Measurements from ENCODE around the gene PDE4D.

Gene PDE4D

GRCh38 chr5:58932057-58932612 is 961.4 kb downstream of the PDE4D start:
- H3K27ac ChIP-seq (replicated peaks), result no peak overlapping the region
- H3K4me3 ChIP-seq (replicated peaks; ENCODE audit: insufficient read depth, low read length), result no peak overlapping the region
- H3K27me3 ChIP-seq (ENCODE audit: insufficient read depth, poor library complexity, severe bottlenecking), result no peaks in the 10 kb centered on the region
- TF ChIP-seq, protein P1, sequence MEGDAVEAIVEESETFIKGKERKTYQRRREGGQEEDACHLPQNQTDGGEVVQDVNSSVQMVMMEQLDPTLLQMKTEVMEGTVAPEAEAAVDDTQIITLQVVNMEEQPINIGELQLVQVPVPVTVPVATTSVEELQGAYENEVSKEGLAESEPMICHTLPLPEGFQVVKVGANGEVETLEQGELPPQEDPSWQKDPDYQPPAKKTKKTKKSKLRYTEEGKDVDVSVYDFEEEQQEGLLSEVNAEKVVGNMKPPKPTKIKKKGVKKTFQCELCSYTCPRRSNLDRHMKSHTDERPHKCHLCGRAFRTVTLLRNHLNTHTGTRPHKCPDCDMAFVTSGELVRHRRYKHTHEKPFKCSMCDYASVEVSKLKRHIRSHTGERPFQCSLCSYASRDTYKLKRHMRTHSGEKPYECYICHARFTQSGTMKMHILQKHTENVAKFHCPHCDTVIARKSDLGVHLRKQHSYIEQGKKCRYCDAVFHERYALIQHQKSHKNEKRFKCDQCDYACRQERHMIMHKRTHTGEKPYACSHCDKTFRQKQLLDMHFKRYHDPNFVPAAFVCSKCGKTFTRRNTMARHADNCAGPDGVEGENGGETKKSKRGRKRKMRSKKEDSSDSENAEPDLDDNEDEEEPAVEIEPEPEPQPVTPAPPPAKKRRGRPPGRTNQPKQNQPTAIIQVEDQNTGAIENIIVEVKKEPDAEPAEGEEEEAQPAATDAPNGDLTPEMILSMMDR (IDR thresholded peaks at IDR 0.05; ENCODE audit: insufficient read depth, low read length), result no peak
- no peak for TF ChIP-seq REST (IDR thresholded peaks at IDR 0.05; ENCODE audit: insufficient replicate concordance, low read depth)
- no peak for DNase-seq (ENCODE audit: low read depth in 1 of 2, low spot score in 1 of 2)

GRCh38 chr5:58930520-58930919 is 963.0 kb downstream of the PDE4D start:
- no peaks in the 10 kb centered on the region for H3K27me3 ChIP-seq (ENCODE audit: insufficient read depth, poor library complexity, severe bottlenecking)
- no peak overlapping the region for H3K4me3 ChIP-seq (replicated peaks; ENCODE audit: insufficient read depth, low read length)
- DNase-seq (ENCODE audit: low read depth in 1 of 2, low spot score in 1 of 2), result no peak
- no peak overlapping the region for H3K27ac ChIP-seq (replicated peaks)
- TF ChIP-seq POLR2AphosphoS5 (IDR thresholded peaks at IDR 0.05; ENCODE audit: low read depth) (no peak), GABPA (IDR thresholded peaks at IDR 0.05; ENCODE audit: low read depth) (no peak), REST (IDR thresholded peaks at IDR 0.05; ENCODE audit: insufficient replicate concordance, low read depth) (no peak), SPI1 (IDR thresholded peaks at IDR 0.05; ENCODE audit: borderline replicate concordance, low read depth) (no peak)
- TF ChIP-seq, protein P1 (IDR thresholded peaks at IDR 0.05; ENCODE audit: insufficient read depth, low read length), result no peak

DNA sequence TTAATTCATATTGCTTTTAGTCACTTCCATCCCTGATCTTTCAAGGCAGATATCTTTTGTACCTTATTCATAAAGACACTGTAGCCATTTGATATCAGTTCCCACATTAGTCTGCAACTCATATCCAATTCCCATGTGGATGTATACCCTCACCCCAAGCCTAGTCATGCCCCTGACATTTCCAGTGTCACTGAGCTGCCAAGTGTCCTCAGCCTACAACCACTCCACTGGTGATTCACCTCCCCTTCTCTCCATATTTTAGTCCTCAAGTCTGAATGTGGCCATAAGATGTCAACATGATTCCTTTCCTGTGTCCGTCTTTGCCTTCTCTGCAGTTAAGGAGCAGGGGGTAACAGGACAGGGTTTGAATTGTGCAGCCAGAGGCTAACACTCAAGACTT is 963.8 kb downstream of the PDE4D start:
- TF ChIP-seq REST (IDR thresholded peaks at IDR 0.05; ENCODE audit: insufficient replicate concordance, low read depth) (no peak), SPI1 (IDR thresholded peaks at IDR 0.05; ENCODE audit: borderline replicate concordance, low read depth) (no peak), GABPA (IDR thresholded peaks at IDR 0.05; ENCODE audit: low read depth) (no peak), POLR2AphosphoS5 (IDR thresholded peaks at IDR 0.05; ENCODE audit: low read depth) (no peak)
- TF ChIP-seq, protein P1 (IDR thresholded peaks at IDR 0.05; ENCODE audit: insufficient read depth, low read length), result no peak
- no peak for DNase-seq (ENCODE audit: low read depth in 1 of 2, low spot score in 1 of 2)
- Histone ChIP-seq H3K27me3 (ENCODE audit: insufficient read depth, poor library complexity, severe bottlenecking) (no peaks in the 10 kb centered on the region), H3K27ac (replicated peaks) (no peak overlapping the region), H3K4me3 (replicated peaks; ENCODE audit: insufficient read depth, low read length) (no peak overlapping the region)
